H1 (cell line): ENCODE results near the gene DHX32. TPM values are rescaled to one million over a fixed set of nuclear protein-coding genes. Genes with fewer than 3 reads are reported as not detected.
"Not testable (repeated sequence)": the region's sequence is repeated elsewhere in the genome, so short reads cannot be mapped to it uniquely, and the experiment has no call there.

Experiments
- CTCF ChIA-PET: fragments of 300-600 bp; sonication (Branson Sonifier 250); formaldehyde crosslinking; loops from one replicate; lab custom pipeline; 2021; ENCODE audit not compliant: partially characterized antibody; lab: Charles Lee
- POLR2A ChIA-PET: fragments of 300-600 bp; sonication (Branson Sonifier 250); formaldehyde crosslinking; loops from one replicate; lab custom pipeline; 2021; ENCODE audit warnings: inconsistent platforms; ENCODE audit not compliant: partially characterized antibody; lab: Charles Lee
- DNase-seq, 2 experiments: peaks; one replicate each; pipeline versions ENCODE4 v3.0.0 to v3.0.0-alpha.2; 2010 to 2022; ENCODE audit warnings: low spot score in 2 of 2, low read depth in 1 of 2, mixed read lengths in 1 of 2
- FAIRE-seq: peaks from 2 replicates; lab custom pipeline; 2011; peaks lifted over from hg19 to GRCh38; lab: Jason Lieb, UNC
- H2AFZ ChIP-seq: 2 replicates; pipeline ENCODE4 v1.8.1; 2012; ENCODE audit warnings: low read length, inconsistent platforms
- H2AK5ac ChIP-seq: 2 replicates; pipeline ENCODE4 v1.6.1; 2013; ENCODE audit warnings: low read depth, low read length
- H2BK120ac ChIP-seq: replicated peaks from 2 replicates; pipeline ENCODE3; 2013; ENCODE audit warnings: low read depth, low read length, inconsistent platforms
- H2BK12ac ChIP-seq: 2 replicates; pipeline ENCODE4 v1.6.1; 2013; ENCODE audit warnings: low read depth, low read length
- H2BK15ac ChIP-seq: 2 replicates; pipeline ENCODE4 v1.6.1; 2013; ENCODE audit warnings: low read length
- H2BK20ac ChIP-seq: 2 replicates; pipeline ENCODE4 v1.6.1; 2013; ENCODE audit warnings: low read length
- H2BK5ac ChIP-seq: 2 replicates; pipeline ENCODE4 v1.6.1; 2013; ENCODE audit warnings: low read depth, low read length
- H3K14ac ChIP-seq: 2 replicates; pipeline ENCODE4 v1.6.1; 2013; ENCODE audit warnings: inconsistent platforms; ENCODE audit not compliant: insufficient read length
- H3K18ac ChIP-seq: 2 replicates; pipeline ENCODE4 v1.6.1; 2013; ENCODE audit warnings: low read length; ENCODE audit errors: extremely low read depth
- H3K23ac ChIP-seq: 2 replicates; pipeline ENCODE4 v1.6.1; 2013; ENCODE audit warnings: inconsistent platforms; ENCODE audit not compliant: insufficient read length
- H3K23me2 ChIP-seq: 2 replicates; pipeline ENCODE4 v1.6.1; 2013; ENCODE audit warnings: low read depth, low read length
- H3K27ac ChIP-seq: 2 replicates; pipeline ENCODE4 v1.6.1; 2011; ENCODE audit warnings: low read depth, low read length, inconsistent platforms
- H3K27me3 ChIP-seq, 4 experiments: replicated peaks in 1 of 4; 1 replicate in 1 of 4; 2 replicates in 3 of 4; pipeline versions ENCODE4 v1.6.1 to v1.8.1; 2011 to 2013; ENCODE audit warnings: low read length in 3 of 4, mild to moderate bottlenecking in 3 of 4, inconsistent platforms in 2 of 4, mixed read lengths in 2 of 4, moderate library complexity in 1 of 4; ENCODE audit not compliant: control insufficient read depth in 3 of 4, insufficient read depth in 3 of 4; ENCODE audit errors: extremely low read depth in 1 of 4
- H3K36me3 ChIP-seq, 4 experiments: 2 replicates each; pipeline versions ENCODE4 v1.6.1 to v1.8.1; 2011 to 2013; ENCODE audit warnings: mild to moderate bottlenecking in 4 of 4, low read length in 3 of 4, moderate library complexity in 2 of 4, control low read depth in 1 of 4, inconsistent platforms in 1 of 4; ENCODE audit not compliant: insufficient read depth in 4 of 4, control insufficient read depth in 2 of 4
- H3K4ac ChIP-seq: replicated peaks from 2 replicates; pipeline ENCODE3; 2013; ENCODE audit warnings: low read length, low read depth, mixed read lengths, inconsistent platforms; ENCODE audit not compliant: insufficient read length
- H3K4me1 ChIP-seq, 4 experiments: replicated peaks in 1 of 4; 1 replicate in 1 of 4; 2 replicates in 3 of 4; pipeline versions ENCODE4 v1.6.1 to v1.8.1; 2011 to 2013; ENCODE audit warnings: low read length in 3 of 4, inconsistent platforms in 2 of 4, mixed read lengths in 1 of 4; ENCODE audit not compliant: insufficient read depth in 4 of 4, control insufficient read depth in 3 of 4
- H3K4me2 ChIP-seq, 2 experiments: 2 replicates each; pipeline versions ENCODE4 v1.6.1 to v1.8.1; 2011 to 2013; ENCODE audit warnings: low read depth in 2 of 2, low read length in 2 of 2, control low read depth in 1 of 2, inconsistent platforms in 1 of 2, mild to moderate bottlenecking in 1 of 2; ENCODE audit not compliant: insufficient read depth in 1 of 2
- H3K4me3 ChIP-seq, 4 experiments: fragments of 200-600, 300-600 bp in 1 of 4; sonication (generic), shearing (Covaris generic), sonication (Bioruptor Twin) in 1 of 4; 2 replicates each; pipeline versions ENCODE4 v1.5.1 to v1.8.1; 2011 to 2016; ENCODE audit warnings: low read length in 4 of 4, low read depth in 3 of 4, control low read depth in 2 of 4, inconsistent platforms in 2 of 4, mild to moderate bottlenecking in 2 of 4, mixed read lengths in 1 of 4, moderate library complexity in 1 of 4; ENCODE audit not compliant: insufficient read depth in 2 of 4; ENCODE audit errors: extremely low read depth in 1 of 4
- H3K56ac ChIP-seq: replicated peaks from 2 replicates; pipeline ENCODE3; 2013; ENCODE audit warnings: low read depth, mild to moderate bottlenecking, mixed read lengths, low read length, inconsistent platforms; ENCODE audit not compliant: insufficient read length
- H3K79me1 ChIP-seq: 2 replicates; pipeline ENCODE4 v1.6.1; 2013; ENCODE audit warnings: low read depth, low read length, control low read depth
- H3K79me2 ChIP-seq, 2 experiments: 2 replicates each; pipeline versions ENCODE4 v1.6.1 to v1.8.1; 2012 to 2013; ENCODE audit warnings: low read length in 2 of 2, mild to moderate bottlenecking in 2 of 2, inconsistent platforms in 1 of 2; ENCODE audit not compliant: insufficient read depth in 2 of 2, control insufficient read depth in 1 of 2
- H3K9ac ChIP-seq, 4 experiments: replicated peaks in 1 of 4; 1 replicate in 1 of 4; 2 replicates in 3 of 4; pipeline versions ENCODE4 v1.6.1 to v1.8.1; 2011 to 2013; ENCODE audit warnings: low read depth in 3 of 4, low read length in 3 of 4, control low read depth in 2 of 4, mild to moderate bottlenecking in 2 of 4, moderate library complexity in 2 of 4, inconsistent platforms in 1 of 4; ENCODE audit errors: extremely low read depth in 1 of 4
- H3K9me3 ChIP-seq, 2 experiments: 2 replicates each; pipeline versions ENCODE4 v1.6.1 to v1.8.1; 2012 to 2013; ENCODE audit warnings: mild to moderate bottlenecking in 2 of 2, moderate library complexity in 2 of 2, control low read depth in 1 of 2, inconsistent platforms in 1 of 2, low read depth in 1 of 2, low read length in 1 of 2, mixed read lengths in 1 of 2; ENCODE audit not compliant: insufficient read depth in 2 of 2
- H4K20me1 ChIP-seq, 2 experiments: replicated peaks in 1 of 2; 2 replicates each; pipeline versions ENCODE3 to v1.8.1; 2011 to 2013; ENCODE audit warnings: inconsistent platforms in 2 of 2, low read length in 2 of 2, mild to moderate bottlenecking in 1 of 2; ENCODE audit not compliant: insufficient read depth in 2 of 2, control insufficient read depth in 1 of 2
- H4K5ac ChIP-seq: 2 replicates; pipeline ENCODE4 v1.6.1; 2013; ENCODE audit warnings: low read length, low read depth, mixed read lengths, inconsistent platforms; ENCODE audit not compliant: insufficient read length
- H4K8ac ChIP-seq: 2 replicates; pipeline ENCODE4 v1.8.0; 2013; ENCODE audit warnings: mild to moderate bottlenecking, moderate library complexity, low read length, inconsistent platforms; ENCODE audit not compliant: insufficient read depth; ENCODE audit errors: extremely low read depth
- H4K91ac ChIP-seq: replicated peaks from 2 replicates; pipeline ENCODE3; 2013; ENCODE audit warnings: low read length, mixed read lengths, inconsistent platforms; ENCODE audit not compliant: insufficient read length
- WGBS, 2 experiments: shearing (Covaris generic) in 1 of 2; methylation state at CpG; one replicate each; pipeline versions ENCODE4 v1.1.6 to v1.1.7; 2013 to 2015; ENCODE audit warnings: low lambda C conversion rate in 2 of 2, mixed read lengths in 2 of 2, inconsistent platforms in 1 of 2, low coverage in 1 of 2, missing lambda C conversion rate in 1 of 2; ENCODE audit not compliant: insufficient replicate concordance in 2 of 2, insufficient coverage in 1 of 2, insufficient read length in 1 of 2; ENCODE audit errors: extremely low coverage in 1 of 2, missing lambda C conversion rate in 1 of 2; 5-methylcytosine and 5-hydroxymethylcytosine counted together
- polyA plus RNA-seq, 7 experiments: library from polyadenylated mRNA; depleted of rRNA in 3 of 7; stranded (reverse) in 5 of 7; unstranded in 2 of 7; fragments of >200 nt in 5 of 7; fragments of 200-250 nt in 2 of 7; gene quantifications; 1 replicate in 5 of 7; 2 replicates in 1 of 7; 4 replicates in 1 of 7; pipeline versions ENCODE4 v1.2.1 to v1.2.3, GENCODE V29; 2011 to 2013; ENCODE audit warnings: missing spikeins in 2 of 7, mixed read lengths in 2 of 7
- total RNA-seq: library from RNA; stranded (reverse); fragmentation: NEBNext Ultra II Directional; extraction: Animal tissue kit (Norgen Biotek cat#: 25700); gene quantifications from 2 replicates; pipeline ENCODE4 v1.2.1, GENCODE V29; 2021

Gene DHX32
- total and polyA plus RNA-seq, 2 of the 8 experiments (the other 6 are each of a cell fraction or from before 2014, with no cell fraction given): 12.4 to 15.8 TPM

DNA sequence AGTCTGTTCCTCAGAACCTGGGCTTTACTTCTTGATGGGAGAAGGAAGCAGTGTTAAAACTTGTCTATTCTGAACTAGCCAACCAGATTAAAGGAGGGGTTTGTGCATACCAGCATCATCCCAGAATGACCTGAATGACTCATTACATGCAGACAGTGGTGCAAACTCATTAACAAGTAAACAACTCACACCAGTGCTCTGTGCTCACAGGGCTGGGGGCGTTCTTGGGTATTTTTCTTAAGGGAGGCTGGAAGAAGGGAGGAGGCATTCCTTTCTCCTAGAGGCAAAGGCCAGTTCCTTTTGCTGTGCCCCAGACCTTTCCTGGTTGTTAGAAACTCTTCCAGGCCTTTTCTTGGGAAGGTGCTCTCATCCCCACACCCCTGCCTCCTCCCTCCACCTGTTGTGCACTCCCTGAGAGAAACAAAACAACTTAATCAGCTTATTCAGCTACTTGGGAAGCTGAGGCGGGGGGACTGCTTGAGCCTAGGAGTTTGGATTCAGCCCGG, 22.1 kb upstream of the DHX32 start:
- H4K8ac ChIP-seq, H3K23ac ChIP-seq, H2BK12ac ChIP-seq, H3K4me3 ChIP-seq, H3K9me3 ChIP-seq, H2BK15ac ChIP-seq, H3K14ac ChIP-seq, H2BK5ac ChIP-seq, H3K18ac ChIP-seq, H3K23me2 ChIP-seq, H3K4me1 ChIP-seq, H2BK20ac ChIP-seq, H3K9ac ChIP-seq, POLR2A ChIA-PET, H3K27me3 ChIP-seq, FAIRE-seq, H2AFZ ChIP-seq, H2AK5ac ChIP-seq, H3K56ac ChIP-seq, H4K91ac ChIP-seq, H2BK120ac ChIP-seq, H3K79me1 ChIP-seq, H4K5ac ChIP-seq, H3K79me2 ChIP-seq, H3K4ac ChIP-seq, H3K27ac ChIP-seq, H4K20me1 ChIP-seq, H3K36me3 ChIP-seq, DNase-seq: not testable (repeated sequence)
- peak overlapping the region in 1 of 2 experiments; percentile 23; a peak in 2 of 4 replicates for H3K4me2 ChIP-seq
- CTCF ChIA-PET: interaction anchor here (0.6 kb wide), 1 partner anchor 335 kb away, joined by 3 read pairs; no protein-coding TSS in a partner anchor
- 55% methylated on average over 3 of the region's 3 CpGs; no CpG with 5 or more reads in 1 of the 2 experiments for WGBS, 2 experiments

DNA sequence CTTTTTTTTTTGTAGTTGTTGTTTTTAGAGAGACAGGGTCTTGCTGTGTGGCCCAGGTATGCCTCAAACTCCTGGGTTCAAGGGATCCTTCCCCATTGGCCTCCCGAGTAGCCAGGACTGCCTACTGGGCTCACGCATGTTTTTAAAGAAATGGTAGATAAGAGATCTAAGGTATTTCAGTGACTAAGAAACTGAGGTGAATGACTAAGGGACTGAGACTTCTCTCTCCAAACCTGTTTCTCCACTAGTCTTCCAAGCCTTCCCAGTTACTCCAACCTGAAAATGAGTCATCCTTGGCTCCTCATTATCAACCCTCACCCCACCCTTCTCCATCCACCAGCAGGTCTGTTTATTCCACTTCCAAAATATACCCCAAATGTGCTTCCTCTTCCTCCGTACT, 19.9 kb upstream of the DHX32 start:
- H3K9ac ChIP-seq, H3K79me1 ChIP-seq, H4K5ac ChIP-seq, H3K4ac ChIP-seq, H3K4me2 ChIP-seq, H3K9me3 ChIP-seq, H3K4me1 ChIP-seq, H2BK12ac ChIP-seq, H3K23me2 ChIP-seq, H2BK15ac ChIP-seq, FAIRE-seq, H3K14ac ChIP-seq, H2BK120ac ChIP-seq, H3K79me2 ChIP-seq, H3K56ac ChIP-seq, H4K20me1 ChIP-seq, H3K36me3 ChIP-seq, H3K27me3 ChIP-seq, H3K18ac ChIP-seq, H2BK5ac ChIP-seq, H4K91ac ChIP-seq, H2AFZ ChIP-seq, H3K4me3 ChIP-seq, H2BK20ac ChIP-seq, DNase-seq, H2AK5ac ChIP-seq, H3K23ac ChIP-seq, H3K27ac ChIP-seq, H4K8ac ChIP-seq: not testable (repeated sequence)
- ChIA-PET CTCF (interaction anchor here (1.1 kb wide), 1 partner anchor 16 kb away, joined by 4 read pairs; no protein-coding TSS in a partner anchor), POLR2A (interaction anchor here (1.5 kb wide), 1 partner anchor 20 kb away, joined by 4 read pairs; the partner anchor contains the start of gene DHX32)
- WGBS, 2 experiments: 90% methylated on average over 3 of the region's 3 CpGs; no CpG with 5 or more reads in 1 of the 2 experiments
